Panc1 (cell line): ENCODE measurements around the gene ALKBH4. TPM values are rescaled to one million over a fixed set of nuclear protein-coding genes. Genes with fewer than 3 reads are reported as not detected.

Experiments used
- microRNA-seq: library from miRNA; unstranded; fragments of <30 nt; microRNA quantifications from one replicate; pipeline ENCODE4 v1.1.0, GENCODE V29; 2020; ENCODE audit not compliant: unreplicated experiment
- total RNA-seq: library from RNA; stranded (reverse); gene quantifications from one replicate; pipeline ENCODE4 v1.2.1, GENCODE V29; 2021; ENCODE audit not compliant: unreplicated experiment

The ALKBH4 gene
- total RNA-seq, 1 experiment from 2014 or later, result 19.0 TPM

Small RNA genes lying within 50 kb of the gene (microRNA-seq; reads per million reads assigned to microRNA genes)
- gene MIR4467 (not detected), gene MIR5090 (11.4 reads per million, percentile 32 among the genes with 10 or more reads in this experiment)

Other genes starting within 250 kb of the ALKBH4 start
- 2.8 TPM for gene SH2B2, start 178.0 kb downstream of the ALKBH4 start, total RNA-seq
- not detected for gene SPDYE6, start 108.4 kb downstream of the ALKBH4 start, total RNA-seq
- 24.9 TPM for gene PRKRIP1, start 68.5 kb downstream of the ALKBH4 start, total RNA-seq
- 76.9 TPM for gene ORAI2, start 31.3 kb downstream of the ALKBH4 start, total RNA-seq
- gene LRWD1, start 121 bp upstream of the ALKBH4 start, total RNA-seq, result 55.8 TPM
- 69.4 TPM for gene POLR2J, start 14.1 kb upstream of the ALKBH4 start, total RNA-seq
- gene RASA4B, start 52.9 kb upstream of the ALKBH4 start, total RNA-seq, result 1.2 TPM
- gene UPK3BL2, start 78.8 kb upstream of the ALKBH4 start, total RNA-seq, result 14.4 TPM
- not detected for gene SPDYE2, start 86.4 kb upstream of the ALKBH4 start, total RNA-seq
- gene POLR2J3, start 107.7 kb upstream of the ALKBH4 start, total RNA-seq, result 28.1 TPM
- gene RASA4, start 151.9 kb upstream of the ALKBH4 start, total RNA-seq, result 7.1 TPM
- 23.1 TPM for gene UPK3BL1, start 177.9 kb upstream of the ALKBH4 start, total RNA-seq
- not detected for gene SPDYE2B, start 185.5 kb upstream of the ALKBH4 start, total RNA-seq
- gene POLR2J2, start 206.8 kb upstream of the ALKBH4 start, total RNA-seq, result 10.0 TPM